ENCODE measurements around the gene FRK. TPM values are rescaled to one million over a fixed set of nuclear protein-coding genes. Genes with fewer than 3 reads are reported as not detected.

FRK gene
- total RNA-seq, 2 donors from 2014 or later: 7.9 to 9.1 TPM

DNA sequence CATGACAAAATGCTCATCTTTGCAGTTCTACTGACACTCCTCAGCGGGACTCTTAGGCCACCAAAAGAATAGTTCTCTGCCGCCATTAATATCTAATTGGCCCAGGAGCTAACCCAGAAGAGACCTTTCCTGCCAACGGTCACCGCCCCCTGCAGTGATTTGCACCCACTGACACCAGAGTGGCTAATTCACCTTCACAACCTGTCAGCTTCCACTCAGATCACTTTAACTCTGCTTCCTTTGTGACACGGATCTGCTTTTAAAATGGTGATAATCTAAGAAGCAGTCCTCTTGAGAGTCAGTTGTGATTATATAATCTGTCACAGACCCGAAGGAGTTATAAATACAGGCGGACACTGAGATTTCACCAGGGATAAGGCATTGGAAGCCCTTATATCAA lies 172.8 kb downstream of the FRK start:
- Histone ChIP-seq H3K36me3 (replicated peaks in 1 of 2; ENCODE audit: insufficient read depth in 1 of 2, low read depth in 2 of 2) (no peaks in the 10 kb centered on the region), H3K27ac (no peak overlapping the region), H3K9me3 (no peaks in the 10 kb centered on the region), H3K4me1 (no peaks in the 10 kb centered on the region), H3K27me3 (no peaks in the 10 kb centered on the region), H3K4me3 (no peak overlapping the region)
- DNase-seq: no peak
- WGBS, 2 donors: 60 to 69% methylated on average over 7 of the region's 7 CpGs
- TF ChIP-seq, protein P1, sequence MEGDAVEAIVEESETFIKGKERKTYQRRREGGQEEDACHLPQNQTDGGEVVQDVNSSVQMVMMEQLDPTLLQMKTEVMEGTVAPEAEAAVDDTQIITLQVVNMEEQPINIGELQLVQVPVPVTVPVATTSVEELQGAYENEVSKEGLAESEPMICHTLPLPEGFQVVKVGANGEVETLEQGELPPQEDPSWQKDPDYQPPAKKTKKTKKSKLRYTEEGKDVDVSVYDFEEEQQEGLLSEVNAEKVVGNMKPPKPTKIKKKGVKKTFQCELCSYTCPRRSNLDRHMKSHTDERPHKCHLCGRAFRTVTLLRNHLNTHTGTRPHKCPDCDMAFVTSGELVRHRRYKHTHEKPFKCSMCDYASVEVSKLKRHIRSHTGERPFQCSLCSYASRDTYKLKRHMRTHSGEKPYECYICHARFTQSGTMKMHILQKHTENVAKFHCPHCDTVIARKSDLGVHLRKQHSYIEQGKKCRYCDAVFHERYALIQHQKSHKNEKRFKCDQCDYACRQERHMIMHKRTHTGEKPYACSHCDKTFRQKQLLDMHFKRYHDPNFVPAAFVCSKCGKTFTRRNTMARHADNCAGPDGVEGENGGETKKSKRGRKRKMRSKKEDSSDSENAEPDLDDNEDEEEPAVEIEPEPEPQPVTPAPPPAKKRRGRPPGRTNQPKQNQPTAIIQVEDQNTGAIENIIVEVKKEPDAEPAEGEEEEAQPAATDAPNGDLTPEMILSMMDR (IDR thresholded peaks at IDR 0.05): no peak
- TF ChIP-seq POLR2A (IDR thresholded peaks at IDR 0.05): no peak
- intact Hi-C loops (cut with DNase I): no loop called here
- no peak for ATAC-seq

DNA sequence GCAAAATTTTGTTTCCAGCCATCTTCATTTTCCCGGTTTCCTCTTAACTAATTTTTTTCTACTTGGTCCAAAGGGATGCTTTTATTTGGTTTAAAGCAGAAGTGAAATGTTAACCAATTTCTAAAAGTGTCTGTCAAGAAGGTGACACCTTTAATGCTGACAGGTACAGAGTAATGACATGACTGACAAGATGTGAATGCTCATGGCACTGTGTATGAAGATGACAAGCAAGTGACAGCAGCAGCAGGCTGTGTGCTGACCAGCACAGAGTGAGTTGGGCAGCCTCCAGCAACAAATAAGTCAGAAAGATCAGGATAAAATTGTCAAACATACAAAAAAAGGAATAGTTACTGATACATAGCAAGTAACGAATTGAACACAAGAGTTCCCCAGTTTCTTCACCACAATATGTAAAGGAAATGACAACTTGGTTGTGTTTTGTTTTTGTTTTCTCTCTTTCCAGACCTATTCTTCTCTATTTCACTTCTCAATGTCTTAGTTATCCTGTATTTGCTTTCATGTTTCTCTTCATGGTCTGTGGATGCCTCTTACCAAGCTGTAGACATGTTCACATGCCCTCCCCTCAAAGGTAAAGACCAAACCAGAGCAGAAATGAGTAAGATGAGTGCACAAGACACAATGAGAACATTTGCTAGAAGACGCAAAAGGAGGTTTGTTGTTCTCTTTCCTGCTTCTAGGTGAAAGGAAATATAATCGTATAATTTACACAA lies 174.9 kb downstream of the FRK start:
- WGBS, 2 donors: 71 to 72% methylated on average over 4 of the region's 4 CpGs
- H3K4me3 ChIP-seq: no peak overlapping the region
- no peaks in the 10 kb centered on the region for H3K4me1 ChIP-seq
- ATAC-seq (no peak), DNase-seq (no peak)
- H3K9me3 ChIP-seq: no peaks in the 10 kb centered on the region
- intact Hi-C loops (cut with DNase I): no loop called here
- H3K36me3 ChIP-seq (replicated peaks in 1 of 2; ENCODE audit: insufficient read depth in 1 of 2, low read depth in 2 of 2): no peaks in the 10 kb centered on the region
- no peak for TF ChIP-seq POLR2A (IDR thresholded peaks at IDR 0.05)
- TF ChIP-seq, protein P1 (IDR thresholded peaks at IDR 0.05): no peak
- H3K27ac ChIP-seq: no peak overlapping the region
- H3K27me3 ChIP-seq: no peaks in the 10 kb centered on the region

DNA sequence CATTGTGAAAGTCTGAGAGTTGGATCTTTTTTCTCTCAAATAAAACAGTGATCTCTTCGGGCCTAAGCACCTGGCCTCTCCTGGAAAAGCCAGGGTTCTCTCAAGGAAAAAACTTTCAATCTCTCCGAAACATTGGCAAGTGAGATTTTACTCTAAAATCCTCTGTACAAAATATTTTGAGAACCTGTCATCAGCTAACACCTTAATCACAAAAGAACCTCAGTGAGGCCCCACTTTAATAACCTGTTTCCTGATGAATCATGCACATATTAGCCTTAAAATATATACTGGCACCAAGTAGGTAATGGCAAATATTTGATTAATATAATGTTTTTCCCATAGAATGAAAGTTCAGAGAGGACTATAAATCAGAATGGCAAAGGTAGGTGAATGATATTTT lies 177.9 kb downstream of the FRK start:
- no peak for TF ChIP-seq POLR2A (IDR thresholded peaks at IDR 0.05)
- TF ChIP-seq, protein P1 (IDR thresholded peaks at IDR 0.05): no peak
- H3K9me3 ChIP-seq: no peaks in the 10 kb centered on the region
- ATAC-seq (no peak), DNase-seq (no peak)
- WGBS, 2 donors: 69 to 75% methylated on average over 2 of the region's 2 CpGs
- no peaks in the 10 kb centered on the region for H3K4me1 ChIP-seq
- intact Hi-C loops (cut with DNase I): no loop called here
- no peak overlapping the region for H3K4me3 ChIP-seq
- H3K27ac ChIP-seq: no peak overlapping the region
- H3K27me3 ChIP-seq: no peaks in the 10 kb centered on the region
- no peaks in the 10 kb centered on the region for H3K36me3 ChIP-seq (replicated peaks in 1 of 2; ENCODE audit: insufficient read depth in 1 of 2, low read depth in 2 of 2)

DNA sequence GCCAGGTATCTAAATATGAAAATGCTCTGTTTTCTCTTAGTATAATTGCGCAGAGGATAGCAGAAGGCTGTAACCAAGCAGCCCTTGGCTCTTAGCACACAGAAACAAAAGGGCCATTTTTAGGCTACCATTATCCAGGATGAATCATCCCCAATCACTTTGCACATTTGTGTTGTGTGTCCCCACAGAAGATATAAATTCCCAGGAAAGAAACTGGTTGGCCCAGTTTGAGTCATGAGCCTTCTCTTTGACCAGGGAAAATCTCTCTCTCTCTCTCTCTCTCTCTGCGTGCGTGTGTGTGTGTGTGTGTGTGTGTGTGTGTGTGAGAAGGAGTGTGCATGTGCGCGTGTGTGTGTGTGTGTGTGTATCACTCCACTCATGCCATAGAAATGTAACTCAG lies 178.5 kb downstream of the FRK start:
- 52 to 69% methylated on average over 5 of the region's 5 CpGs for WGBS, 2 donors
- TF ChIP-seq, protein P1 (IDR thresholded peaks at IDR 0.05): no peak
- TF ChIP-seq POLR2A (IDR thresholded peaks at IDR 0.05): no peak
- no peaks in the 10 kb centered on the region for H3K4me1 ChIP-seq
- intact Hi-C loops (cut with DNase I): no loop called here
- ATAC-seq: no peak
- DNase-seq: no peak
- no peaks in the 10 kb centered on the region for H3K27me3 ChIP-seq
- no peak overlapping the region for H3K4me3 ChIP-seq
- H3K9me3 ChIP-seq: no peaks in the 10 kb centered on the region
- H3K27ac ChIP-seq: no peak overlapping the region
- H3K36me3 ChIP-seq (replicated peaks in 1 of 2; ENCODE audit: insufficient read depth in 1 of 2, low read depth in 2 of 2): no peaks in the 10 kb centered on the region

Other genes with a start within 250 kb of the FRK start
- gene NT5DC1, start 40.0 kb upstream of the FRK start, total RNA-seq: 10 to 100 TPM in 1 of 2 donors, 1 to 10 TPM in 1; 5.6 to 10.9 TPM
- 1 to 10 TPM in 1 of 2 donors, under 1 TPM in 1; 0.26 to 4.9 TPM for gene COL10A1, start 65.2 kb upstream of the FRK start, total RNA-seq
- 10 to 100 TPM in 1 of 2 donors, 1 to 10 TPM in 1; 8.6 to 12.7 TPM for gene TSPYL4, start 193.2 kb upstream of the FRK start, total RNA-seq
- gene TSPYL1, start 219.0 kb upstream of the FRK start, total RNA-seq: 10 to 100 TPM; 44.1 to 45.2 TPM